Measurements from ENCODE around the gene ZNF787. TPM values are rescaled to one million over a fixed set of nuclear protein-coding genes. Genes with fewer than 3 reads are reported as not detected.

ZNF787 gene
- total and polyA plus RNA-seq, 9 donors = 3.0 to 36.8 (median 25.8) TPM

DNA sequence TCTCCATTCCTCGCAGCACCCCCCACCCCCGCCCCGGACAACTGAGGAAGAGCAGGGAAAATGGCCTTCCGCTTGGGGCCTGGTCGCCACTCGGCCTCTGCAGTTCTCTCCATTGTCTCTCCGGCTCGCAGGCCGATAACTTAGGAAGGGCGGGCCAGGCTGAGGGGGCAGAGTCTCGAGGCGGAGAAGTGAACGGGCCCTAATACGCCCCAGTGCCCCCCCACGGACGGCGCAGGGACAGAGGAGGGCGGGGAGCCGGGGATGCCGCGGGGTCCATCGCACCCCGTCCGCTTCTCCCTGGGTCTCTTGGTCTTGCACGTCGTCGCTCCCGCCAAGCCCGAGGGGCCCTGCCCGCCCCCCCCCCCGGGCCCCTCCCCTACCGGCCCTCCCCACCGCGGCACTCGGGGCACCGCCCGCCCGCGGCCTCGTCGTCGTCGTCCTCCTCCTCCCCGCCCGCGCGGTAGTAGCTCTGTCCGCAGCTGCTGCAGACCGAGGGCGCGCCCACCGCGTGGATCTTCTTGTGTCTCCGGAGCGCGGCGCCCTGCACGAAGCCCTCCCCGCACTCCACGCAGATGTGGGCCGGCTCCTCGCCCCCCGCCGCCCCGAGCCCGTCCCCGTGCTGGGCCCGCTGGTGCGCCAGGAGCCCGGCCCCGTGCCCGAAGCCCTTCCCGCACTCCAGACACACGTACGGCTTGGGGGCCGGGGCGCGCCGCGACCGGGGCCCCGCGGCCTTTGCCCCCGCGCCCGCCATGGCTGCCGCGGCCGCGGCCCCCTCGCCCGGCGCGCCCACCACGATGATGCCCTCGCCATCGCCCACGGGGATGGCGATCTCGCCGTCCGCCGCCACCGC is 33.2 kb downstream of the ZNF787 start:
- Histone ChIP-seq H3K27ac (no peak overlapping the region), H3K4me1 (ENCODE audit: insufficient read depth) (no peaks in the 10 kb centered on the region), H3K27me3 (no peaks in the 10 kb centered on the region), H3K36me3 (no peaks in the 10 kb centered on the region), H3K9me3 (no peaks in the 10 kb centered on the region), H3K4me3 (no peak overlapping the region)
- no peak for TF ChIP-seq POLR2A (IDR thresholded peaks at IDR 0.05)
- no peak for TF ChIP-seq EP300 (IDR thresholded peaks at IDR 0.05)
- TF ChIP-seq, protein P1, sequence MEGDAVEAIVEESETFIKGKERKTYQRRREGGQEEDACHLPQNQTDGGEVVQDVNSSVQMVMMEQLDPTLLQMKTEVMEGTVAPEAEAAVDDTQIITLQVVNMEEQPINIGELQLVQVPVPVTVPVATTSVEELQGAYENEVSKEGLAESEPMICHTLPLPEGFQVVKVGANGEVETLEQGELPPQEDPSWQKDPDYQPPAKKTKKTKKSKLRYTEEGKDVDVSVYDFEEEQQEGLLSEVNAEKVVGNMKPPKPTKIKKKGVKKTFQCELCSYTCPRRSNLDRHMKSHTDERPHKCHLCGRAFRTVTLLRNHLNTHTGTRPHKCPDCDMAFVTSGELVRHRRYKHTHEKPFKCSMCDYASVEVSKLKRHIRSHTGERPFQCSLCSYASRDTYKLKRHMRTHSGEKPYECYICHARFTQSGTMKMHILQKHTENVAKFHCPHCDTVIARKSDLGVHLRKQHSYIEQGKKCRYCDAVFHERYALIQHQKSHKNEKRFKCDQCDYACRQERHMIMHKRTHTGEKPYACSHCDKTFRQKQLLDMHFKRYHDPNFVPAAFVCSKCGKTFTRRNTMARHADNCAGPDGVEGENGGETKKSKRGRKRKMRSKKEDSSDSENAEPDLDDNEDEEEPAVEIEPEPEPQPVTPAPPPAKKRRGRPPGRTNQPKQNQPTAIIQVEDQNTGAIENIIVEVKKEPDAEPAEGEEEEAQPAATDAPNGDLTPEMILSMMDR (IDR thresholded peaks at IDR 0.05) = no peak
- intact Hi-C loops (cut with DNase I) = loop anchor here in 2 of 4 donors (10.0 kb wide), 1 partner anchor 257 kb away; no protein-coding TSS in a partner anchor
- 79 to 84% (median 80%) methylated on average over 94 to 104 of the region's 104 CpGs for WGBS, 3 donors
- peak in 1 of 5 donors; percentile 20 for DNase-seq

DNA sequence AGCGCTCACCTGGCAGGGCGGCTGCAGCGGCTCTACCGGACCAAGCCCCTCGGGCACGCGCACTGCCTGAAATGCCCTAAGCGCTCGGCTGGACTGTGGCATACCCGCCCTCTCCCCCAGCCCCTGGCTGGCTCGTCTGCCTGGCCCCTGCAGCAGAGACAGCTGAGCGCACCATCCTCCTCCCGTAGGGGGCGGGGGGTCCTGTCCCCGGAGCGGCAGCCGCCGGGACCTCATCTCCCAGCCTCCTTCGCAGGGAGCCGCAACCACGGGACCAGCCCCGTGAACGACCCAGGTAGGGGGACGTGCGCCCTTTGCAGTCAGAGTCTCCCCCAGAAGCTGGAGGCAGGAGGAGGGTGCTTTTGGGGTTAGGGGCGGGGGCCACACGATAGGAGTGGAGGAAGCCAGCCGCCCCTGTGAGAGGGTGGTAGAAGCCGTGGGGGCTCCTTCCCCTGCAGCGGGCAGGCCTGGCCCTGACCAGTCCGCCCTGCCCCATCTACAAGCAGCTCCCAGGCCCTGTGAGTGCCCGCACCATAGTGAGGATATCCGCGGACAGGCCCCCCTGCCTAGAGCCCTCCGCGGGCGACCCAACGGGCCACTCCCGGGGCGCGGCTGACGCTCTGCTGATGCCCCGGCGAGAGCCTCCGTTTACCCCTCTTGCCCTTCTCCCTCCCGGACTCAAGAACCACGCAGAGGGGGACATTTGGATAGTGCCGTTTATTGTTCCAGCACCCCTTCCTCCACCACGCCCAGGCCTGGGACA is 34.2 kb downstream of the ZNF787 start:
- intact Hi-C loops (cut with DNase I) = loop anchor here in 2 of 4 donors (10.0 kb wide), 1 partner anchor 258 kb away; no protein-coding TSS in a partner anchor
- no peaks in the 10 kb centered on the region for H3K36me3 ChIP-seq
- no peaks in the 10 kb centered on the region for H3K27me3 ChIP-seq
- DNase-seq = peak in 1 of 5 donors; percentile 18
- no peak overlapping the region for H3K27ac ChIP-seq
- 75 to 80% (median 78%) methylated on average over 45 to 49 of the region's 49 CpGs for WGBS, 3 donors
- no peak for TF ChIP-seq POLR2A (IDR thresholded peaks at IDR 0.05)
- TF ChIP-seq, protein P1 (IDR thresholded peaks at IDR 0.05) = no peak
- no peak for TF ChIP-seq EP300 (IDR thresholded peaks at IDR 0.05)
- H3K4me3 ChIP-seq = no peak overlapping the region
- no peaks in the 10 kb centered on the region for H3K9me3 ChIP-seq
- H3K4me1 ChIP-seq (ENCODE audit: insufficient read depth) = no peaks in the 10 kb centered on the region

DNA sequence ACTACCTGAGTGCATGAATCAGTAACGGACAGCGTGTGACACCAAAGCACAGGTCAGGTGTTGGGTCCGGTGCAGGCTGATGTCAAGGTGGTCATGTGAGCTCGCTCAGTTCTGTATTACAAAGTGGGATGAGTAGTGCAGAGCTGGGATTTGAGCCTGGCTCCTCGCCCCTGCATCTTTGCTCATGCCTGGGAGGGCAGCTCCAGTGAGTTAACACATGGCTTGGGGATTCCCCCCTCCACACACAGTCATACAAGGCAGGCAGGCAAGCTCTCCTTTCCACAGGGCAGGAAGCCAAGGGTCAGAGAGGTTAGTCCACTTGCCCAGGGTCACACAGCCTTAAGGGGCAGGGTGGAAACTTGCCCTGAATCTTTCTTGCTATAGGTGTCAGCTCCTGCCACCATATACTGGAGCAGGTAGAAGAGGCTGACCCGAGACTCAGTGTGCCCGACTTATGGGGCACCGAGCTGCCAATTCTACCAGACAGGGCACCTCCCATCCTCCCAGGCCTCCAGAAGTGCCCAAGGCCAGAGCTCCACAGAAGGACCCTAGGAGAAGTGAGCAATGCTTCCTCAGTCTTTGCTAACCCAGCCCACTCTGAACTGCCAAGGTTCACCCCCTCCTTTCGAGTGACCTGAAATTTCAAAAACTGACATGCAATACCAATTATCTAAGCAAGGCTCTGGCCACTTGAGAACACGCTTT is 35.4 kb downstream of the ZNF787 start:
- H3K4me3 ChIP-seq = no peak overlapping the region
- TF ChIP-seq, protein P1 (IDR thresholded peaks at IDR 0.05) = no peak
- TF ChIP-seq EP300 (IDR thresholded peaks at IDR 0.05) = no peak
- TF ChIP-seq POLR2A (IDR thresholded peaks at IDR 0.05) = no peak
- H3K36me3 ChIP-seq = no peaks in the 10 kb centered on the region
- H3K4me1 ChIP-seq (ENCODE audit: insufficient read depth) = peaks cover 2% of the 10 kb centered on the region
- intact Hi-C loops (cut with DNase I) = loop anchor here in 2 of 4 donors (10.0 kb wide), 1 partner anchor 259 kb away; no protein-coding TSS in a partner anchor
- 78 to 85% (median 82%) methylated on average over 9 to 10 of the region's 10 CpGs for WGBS, 3 donors
- no peaks in the 10 kb centered on the region for H3K27me3 ChIP-seq
- no peak overlapping the region for H3K27ac ChIP-seq
- peak in 1 of 5 donors; percentile 19 for DNase-seq
- no peaks in the 10 kb centered on the region for H3K9me3 ChIP-seq

Measured in ovary (tissue), 9 donors.